ENCODE results near the gene CD44. TPM values are rescaled to one million over a fixed set of nuclear protein-coding genes. Genes with fewer than 3 reads are reported as not detected.

CD44 gene
- total RNA-seq, 1 donor from 2014 or later, result 19.6 TPM

DNA sequence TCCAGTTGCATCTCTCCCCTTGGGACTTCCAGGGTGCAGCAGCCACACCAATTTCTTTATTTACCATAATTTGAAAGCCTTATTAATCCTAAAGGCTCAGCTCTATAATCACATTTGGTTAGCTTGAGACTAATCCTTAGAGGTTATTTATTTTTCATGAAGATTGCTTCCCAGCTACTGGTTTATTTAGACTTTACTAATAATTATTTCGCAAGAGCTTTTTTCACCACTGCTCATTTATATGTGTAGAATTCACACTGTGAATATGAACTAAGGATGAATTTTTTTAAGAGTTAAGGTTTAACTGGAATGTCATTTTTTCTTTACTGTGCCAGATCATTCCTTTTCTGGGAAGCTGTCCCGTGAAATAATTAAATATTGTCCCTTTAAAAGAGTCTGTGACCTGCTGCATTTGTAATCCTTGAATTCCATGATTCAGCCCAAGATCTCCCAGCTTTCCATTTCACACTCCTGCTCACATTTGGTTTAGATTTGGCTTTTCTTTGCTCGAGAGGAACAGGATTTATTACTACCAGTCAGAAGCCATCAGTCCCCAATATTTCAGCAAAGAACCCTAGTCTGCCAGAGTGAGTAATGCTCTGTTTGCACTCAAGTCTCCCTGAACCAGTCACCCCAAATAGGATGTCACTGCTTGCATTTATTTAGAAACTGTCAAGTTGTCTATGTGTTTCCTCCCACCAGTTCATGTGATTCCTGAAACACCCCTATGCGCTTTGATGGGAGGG, 4.4 kb upstream of the CD44 start:
- intact Hi-C loops (cut with micrococcal nuclease), result no loop called here
- no peak for ATAC-seq
- DNase-seq, result no peak

DNA sequence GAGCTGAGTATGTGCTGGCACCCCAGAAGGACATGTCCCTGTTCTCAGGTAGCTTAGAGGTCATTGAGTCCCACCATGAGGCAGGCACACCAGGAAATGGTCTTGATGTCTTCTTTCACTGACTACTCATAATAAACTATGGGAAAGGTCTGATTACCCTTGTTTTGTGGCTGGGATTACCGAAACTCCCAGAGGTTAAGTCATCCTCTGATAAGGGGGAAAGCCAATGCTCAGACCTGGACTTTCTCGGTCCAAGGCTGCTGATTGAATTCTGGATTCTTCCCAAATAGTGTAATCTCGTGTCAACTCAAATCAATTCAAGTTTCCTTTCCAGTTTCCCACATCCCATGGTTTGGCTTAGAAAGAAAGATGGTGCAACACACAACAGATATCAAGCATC, 3.7 kb upstream of the CD44 start:
- DNase-seq, result no peak
- ATAC-seq, result peak; percentile 10
- intact Hi-C loops (cut with micrococcal nuclease), result no loop called here

DNA sequence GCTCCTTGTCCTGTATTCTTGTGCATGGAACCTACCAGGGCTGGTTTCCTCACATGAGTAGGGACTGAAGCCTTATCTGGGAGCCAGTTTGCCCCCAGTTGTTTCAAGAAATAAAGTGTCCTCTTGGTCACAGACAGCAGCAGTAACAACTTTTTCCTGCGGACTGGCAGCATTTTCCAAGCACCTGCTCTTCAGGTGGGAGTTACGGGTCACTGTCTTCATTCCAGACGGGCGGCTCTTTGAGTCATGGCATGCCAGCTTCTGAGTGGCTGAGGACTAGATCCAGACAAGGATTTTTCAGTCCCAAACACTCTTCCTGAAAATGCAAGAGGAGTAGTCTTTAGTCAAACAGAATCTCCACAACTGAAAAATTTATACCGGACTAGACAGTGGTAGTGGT, 2.7 kb upstream of the CD44 start:
- intact Hi-C loops (cut with micrococcal nuclease), result no loop called here
- ATAC-seq (no peak), DNase-seq (no peak)

DNA sequence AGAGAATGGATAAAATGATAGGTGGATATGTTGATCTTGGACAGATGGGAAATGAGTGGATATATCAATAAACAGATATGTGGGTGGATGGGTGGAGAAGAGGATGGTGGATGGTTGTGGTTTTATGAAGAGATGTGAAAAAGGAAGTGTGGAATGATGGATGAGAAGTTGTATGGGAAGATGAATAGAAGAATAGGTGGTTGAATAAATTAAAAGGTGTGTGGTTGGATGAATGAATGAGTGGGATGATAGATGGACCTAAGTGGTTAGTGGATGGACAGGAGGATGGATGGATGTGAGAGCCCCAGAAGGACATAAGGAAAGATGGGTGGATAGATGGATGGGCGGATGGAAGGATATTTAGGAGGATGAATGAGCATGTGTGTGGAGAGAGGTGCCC, 913 bp upstream of the CD44 start:
- DNase-seq, result no peak
- intact Hi-C loops (cut with micrococcal nuclease), result no loop called here
- ATAC-seq, result no peak

DNA sequence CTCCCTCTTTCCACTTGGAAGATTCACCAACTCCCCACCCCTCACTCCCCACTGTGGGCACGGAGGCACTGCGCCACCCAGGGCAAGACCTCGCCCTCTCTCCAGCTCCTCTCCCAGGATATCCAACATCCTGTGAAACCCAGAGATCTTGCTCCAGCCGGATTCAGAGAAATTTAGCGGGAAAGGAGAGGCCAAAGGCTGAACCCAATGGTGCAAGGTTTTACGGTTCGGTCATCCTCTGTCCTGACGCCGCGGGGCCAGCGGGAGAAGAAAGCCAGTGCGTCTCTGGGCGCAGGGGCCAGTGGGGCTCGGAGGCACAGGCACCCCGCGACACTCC, 397 bp upstream of the CD44 start:
- DNase-seq (no peak), ATAC-seq (no peak)

DNA sequence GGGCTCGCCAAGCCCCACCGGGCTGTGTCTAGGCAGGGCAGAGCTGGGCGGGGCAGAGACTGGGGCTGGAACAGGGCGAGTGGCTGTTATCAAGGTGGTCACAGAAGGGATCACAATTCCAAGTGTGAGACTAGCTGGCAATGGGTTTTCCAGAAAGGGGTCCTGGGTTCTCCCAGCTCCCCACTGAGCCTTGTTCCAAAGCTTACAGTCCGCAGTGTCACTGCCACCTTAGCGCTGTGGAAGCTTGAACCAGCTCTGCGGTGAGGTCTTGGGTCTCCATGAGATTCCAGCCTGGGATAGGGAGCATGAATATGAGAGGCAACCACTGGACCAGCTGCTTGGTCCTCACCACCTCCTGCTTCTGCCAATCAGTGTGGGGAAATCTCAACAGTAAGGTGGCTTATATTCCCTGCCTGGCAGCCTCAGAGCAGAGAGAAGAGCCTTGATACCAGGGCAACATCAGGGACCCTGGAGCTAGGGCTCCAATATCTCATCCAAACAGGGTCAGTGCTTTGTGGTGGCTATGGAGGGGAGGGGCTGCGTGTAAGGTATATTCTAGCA, 831 bp downstream of the CD44 start:
- DNase-seq (no peak), ATAC-seq (peak; percentile 4)
- intact Hi-C loops (cut with micrococcal nuclease), result no loop called here

More for the DNA sequence above, 397 bp upstream of the CD44 start:
- intact Hi-C loops (cut with micrococcal nuclease), result no loop called here

DNA sequence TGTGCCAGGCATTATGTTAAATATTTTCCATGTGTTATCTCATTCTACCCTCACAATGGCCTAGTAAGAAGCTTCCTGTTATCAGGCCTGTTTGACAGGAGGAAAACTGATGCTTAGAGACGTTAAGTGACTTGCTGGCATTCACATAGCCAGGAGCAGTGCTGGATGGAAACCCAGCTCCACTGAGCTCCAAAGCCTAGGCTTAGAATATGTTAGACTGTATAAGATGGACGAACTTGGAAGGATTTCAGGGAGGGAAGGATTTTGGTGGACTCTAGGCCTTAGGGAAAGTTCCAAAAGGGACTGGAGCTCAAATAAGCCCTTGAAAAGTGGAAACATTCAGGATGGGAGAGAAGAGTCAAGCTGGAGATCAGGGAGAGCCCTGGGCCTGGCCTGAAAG, 2.1 kb downstream of the CD44 start:
- intact Hi-C loops (cut with micrococcal nuclease), result no loop called here
- ATAC-seq (no peak), DNase-seq (no peak)

DNA sequence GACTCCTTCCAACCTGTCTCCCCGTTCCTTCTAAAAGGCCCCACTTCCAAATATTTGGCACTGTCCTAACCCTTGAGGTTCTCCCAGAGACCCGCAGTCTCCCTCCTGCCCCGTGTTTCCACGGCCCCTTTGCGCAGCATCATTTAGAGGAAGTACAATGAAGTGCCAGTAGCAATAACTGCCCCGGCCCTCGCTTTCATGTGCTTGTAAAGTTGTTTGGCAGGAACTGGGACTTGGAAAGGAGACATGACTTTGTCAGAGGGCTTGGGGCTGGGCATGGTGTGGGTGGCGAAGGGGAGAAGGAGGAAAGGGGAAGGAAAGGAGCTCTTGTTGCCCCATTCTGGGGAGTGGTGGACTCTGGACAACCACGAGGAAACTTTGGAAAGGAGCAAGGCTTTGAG, 2.6 kb downstream of the CD44 start:
- DNase-seq, result peak; percentile 62
- ATAC-seq, result peak; percentile 5
- intact Hi-C loops (cut with micrococcal nuclease), result no loop called here

DNA sequence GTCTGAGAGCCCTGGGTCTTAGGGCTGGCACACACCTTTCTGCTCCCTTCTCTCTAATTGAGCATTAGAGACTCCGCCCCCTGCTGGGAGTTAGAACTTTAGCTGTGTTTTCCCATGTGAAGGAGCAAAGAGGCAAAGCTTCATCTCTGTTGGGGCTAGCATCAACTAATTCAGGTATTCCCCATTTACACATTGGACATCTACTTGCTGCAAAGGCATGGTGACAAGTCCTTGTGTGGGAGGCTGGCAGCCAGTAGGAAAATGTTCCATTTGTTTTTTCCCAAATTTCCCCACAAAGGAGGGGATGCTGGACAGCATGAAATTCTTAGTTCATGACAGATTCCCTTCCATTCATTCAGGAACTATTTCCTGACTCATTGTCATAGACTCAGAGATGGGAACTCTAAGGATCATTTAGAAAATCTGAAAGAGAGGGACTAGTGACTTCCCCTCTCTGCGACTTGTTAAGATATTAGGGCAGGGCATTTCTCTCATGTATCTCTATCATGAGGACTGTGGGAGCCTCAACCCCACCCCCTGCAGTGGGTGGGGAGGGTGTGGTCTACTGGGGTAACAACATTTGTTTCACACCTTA, 3.6 kb downstream of the CD44 start:
- intact Hi-C loops (cut with micrococcal nuclease), result no loop called here
- ATAC-seq (no peak), DNase-seq (no peak)

DNA sequence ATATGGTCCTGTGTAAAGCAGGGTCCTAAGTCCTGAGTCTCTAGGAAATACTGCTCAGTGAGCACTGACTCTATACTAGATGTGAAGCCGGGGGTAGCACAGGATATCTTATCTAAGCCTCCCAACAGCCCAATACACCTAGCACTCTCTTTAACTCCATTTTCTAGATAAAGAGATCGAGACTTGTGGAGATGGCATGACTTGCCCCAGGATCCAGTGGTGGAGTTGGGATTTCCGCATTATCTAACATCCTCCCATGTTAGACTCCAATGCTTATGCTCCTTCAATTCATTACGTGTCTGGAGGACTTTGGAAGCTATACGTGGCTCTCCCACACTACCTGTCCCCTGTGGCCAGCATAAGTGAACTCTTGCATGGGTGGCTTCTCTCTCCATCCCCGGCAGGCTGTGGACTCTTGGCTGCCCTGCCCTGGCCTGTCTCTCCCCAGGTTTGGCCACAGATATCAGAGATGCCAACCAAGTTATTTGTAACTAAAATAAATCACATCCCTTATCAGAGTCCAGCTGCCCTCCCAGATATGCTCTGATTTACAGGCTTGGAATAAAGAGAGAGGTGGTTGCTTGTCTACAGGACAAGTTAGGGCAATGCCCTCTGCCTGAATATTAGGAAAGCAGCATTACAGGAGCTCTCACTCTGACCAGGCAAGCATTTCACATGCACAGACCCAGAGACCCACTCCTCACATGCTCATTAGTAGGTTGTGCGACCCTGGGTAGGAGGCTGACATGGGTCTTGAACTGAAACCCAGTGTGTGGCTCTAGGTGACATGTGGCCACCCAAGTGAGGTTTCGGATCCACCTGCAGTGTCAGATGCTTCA, 4.5 kb downstream of the CD44 start:
- ATAC-seq, result no peak
- DNase-seq, result no peak
- intact Hi-C loops (cut with micrococcal nuclease), result no loop called here

DNA sequence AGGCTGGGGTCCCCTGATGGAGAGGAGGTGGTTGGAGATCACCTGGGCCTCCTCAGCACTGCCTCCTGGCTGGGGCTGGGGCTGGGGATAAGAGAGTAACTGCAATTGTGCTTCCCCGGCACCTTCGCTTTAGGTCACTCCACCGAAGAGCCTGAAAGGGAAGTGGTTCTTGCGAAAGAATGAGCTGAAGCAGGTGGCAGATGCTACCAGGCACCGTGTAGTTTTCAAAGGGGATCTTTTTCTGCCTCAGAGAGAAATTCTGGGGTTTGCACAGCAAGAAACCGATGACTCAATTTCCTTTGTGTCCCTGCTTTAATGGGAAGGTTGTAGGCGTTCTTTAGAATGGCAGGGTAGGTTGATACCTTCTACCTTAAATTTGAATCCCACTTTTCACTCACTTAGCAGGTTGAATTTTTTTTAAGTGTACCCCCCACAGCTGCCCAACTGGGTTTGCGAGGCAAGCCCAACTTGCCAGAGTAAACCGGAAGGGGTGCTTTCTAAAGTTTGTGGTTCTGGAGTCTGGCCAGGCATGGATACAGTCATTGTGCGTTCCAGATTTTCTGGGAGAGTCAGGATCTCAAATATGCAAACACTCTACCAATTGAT, 5.3 kb downstream of the CD44 start:
- intact Hi-C loops (cut with micrococcal nuclease), result no loop called here
- DNase-seq (no peak), ATAC-seq (no peak)

DNA sequence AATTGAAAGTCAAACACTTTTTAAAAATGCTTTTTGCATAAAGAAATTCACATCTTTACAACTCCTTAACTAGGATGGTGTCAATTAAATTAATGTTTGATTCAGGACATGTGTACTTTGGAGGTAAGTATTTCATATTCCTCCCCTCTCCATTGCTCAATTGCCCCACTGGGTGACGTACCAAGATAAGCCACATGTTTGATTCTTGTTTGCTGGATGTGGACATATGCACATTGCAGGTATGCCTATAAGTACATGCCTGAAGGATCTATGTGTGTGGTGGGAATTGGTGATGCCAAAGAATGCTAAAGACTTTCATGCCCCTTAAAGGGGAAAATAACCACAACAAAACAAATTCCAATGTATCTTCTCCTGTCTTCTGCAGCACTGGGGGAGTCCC, 5.8 kb downstream of the CD44 start:
- DNase-seq (no peak), ATAC-seq (no peak)
- intact Hi-C loops (cut with micrococcal nuclease), result no loop called here

DNA sequence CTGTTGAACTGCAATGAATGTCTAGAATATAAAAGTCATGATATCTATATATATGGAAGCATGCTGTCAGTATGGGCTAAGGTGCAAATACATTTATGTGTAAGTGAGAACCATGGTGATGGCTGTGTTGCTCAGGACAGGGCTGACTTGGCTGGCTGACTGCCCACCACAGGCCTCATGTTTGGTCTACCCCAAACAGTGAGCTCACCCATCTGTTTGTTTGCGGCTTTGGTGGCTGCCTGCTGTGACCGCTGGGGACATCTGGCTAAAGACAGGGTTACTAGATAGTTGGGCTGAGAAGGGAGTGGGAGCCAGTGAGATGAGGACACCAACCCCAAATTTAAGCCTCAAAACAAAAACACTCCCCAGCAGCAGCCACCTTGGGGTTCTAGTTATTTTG, 6.3 kb downstream of the CD44 start:
- intact Hi-C loops (cut with micrococcal nuclease), result no loop called here
- ATAC-seq (no peak), DNase-seq (no peak)

DNA sequence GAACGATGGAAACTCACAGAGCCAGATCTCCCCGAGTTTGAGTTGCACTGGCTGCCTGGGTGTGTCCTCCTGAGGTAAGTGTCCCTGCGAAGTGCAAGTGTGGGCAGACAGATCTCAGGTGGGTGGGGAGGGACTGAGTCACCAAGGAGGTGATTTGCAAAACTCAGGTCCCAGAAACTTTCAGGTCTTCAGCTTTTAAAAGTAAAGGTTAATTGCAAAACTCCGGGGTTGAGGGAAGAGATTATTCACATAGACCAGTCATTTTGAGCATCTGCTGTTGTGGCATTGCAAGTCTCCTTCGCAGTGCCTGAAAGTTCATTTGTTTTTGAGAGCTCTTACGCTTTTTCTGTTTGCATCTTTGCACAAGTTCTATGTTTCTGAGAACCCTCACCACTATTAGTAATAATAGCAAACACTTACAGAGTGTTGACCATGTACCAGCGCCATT, 7.1 kb downstream of the CD44 start:
- no peak for ATAC-seq
- intact Hi-C loops (cut with micrococcal nuclease), result no loop called here
- no peak for DNase-seq

DNA sequence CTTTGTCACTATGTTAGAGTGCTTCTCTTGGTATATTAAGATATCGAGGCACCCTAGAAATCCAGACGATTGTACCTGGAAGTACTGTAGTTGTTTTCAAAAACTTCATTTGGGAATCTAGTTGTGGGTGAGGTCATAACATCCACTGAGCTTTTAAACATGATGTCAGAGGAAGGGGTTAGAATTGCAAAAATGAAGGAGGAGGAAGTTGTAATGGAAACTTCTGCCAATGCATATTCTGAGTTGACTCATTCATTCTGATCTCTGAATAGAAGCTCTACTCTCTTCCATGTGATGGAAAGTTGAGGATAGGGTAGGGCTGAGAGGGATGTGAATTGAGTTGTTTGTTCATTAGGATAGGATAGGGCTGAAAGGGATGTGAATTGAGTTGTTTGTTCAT, 7.7 kb downstream of the CD44 start:
- no peak for ATAC-seq
- DNase-seq, result no peak
- intact Hi-C loops (cut with micrococcal nuclease), result no loop called here

DNA sequence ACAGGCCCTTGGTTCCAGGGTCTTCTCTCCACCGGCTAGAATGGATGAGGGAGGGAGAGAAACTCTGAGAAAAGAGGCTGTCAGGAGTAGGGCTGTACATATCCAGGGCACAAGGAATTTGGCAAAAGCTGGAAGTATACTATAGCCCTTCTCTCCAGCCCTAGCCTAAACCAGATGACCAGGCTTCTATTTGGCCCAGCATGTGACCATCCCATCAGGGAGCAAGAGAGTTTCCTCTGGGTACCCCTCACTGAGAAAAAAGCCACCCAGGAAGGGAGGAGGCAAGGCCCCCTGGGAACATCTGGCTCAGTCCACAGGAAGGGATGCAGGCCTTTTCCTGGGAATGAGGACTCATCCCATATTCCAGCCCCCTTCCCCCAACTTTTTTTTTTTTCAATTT, 8.3 kb downstream of the CD44 start:
- ATAC-seq, result no peak
- intact Hi-C loops (cut with micrococcal nuclease), result no loop called here
- no peak for DNase-seq

DNA sequence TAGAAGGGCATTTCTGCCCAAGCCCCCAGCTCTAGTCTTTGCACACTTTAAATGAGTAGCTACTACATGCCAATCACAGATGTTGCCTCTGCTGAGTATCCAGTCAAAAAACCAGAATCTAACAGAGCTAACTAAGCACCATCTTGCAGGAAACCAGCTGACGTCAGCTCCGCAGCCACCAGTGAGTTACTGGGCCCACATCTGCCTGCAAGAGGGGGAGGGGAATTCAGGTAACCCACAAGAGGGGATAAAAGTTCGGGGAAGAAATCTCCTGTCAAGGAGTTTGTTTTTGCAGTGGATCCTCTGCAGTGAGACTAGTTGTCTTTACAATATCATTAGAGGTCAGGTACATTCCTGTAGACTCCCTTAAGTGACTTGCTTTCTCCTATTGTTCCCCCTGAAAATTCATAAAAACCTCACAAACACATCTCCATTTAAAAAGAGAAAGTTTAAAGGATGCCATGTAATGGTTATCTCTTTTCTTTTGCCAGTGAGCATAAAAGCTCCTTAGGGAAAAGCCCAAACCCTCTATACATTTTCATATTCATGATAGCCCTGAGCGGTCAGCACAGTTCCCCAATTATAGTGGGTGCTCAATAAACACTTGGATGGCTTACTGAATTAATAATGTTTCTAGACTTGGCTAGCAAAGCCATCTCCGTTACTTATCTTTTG, 9.3 kb downstream of the CD44 start:
- ATAC-seq, result no peak
- DNase-seq, result no peak
- intact Hi-C loops (cut with micrococcal nuclease), result no loop called here

DNA sequence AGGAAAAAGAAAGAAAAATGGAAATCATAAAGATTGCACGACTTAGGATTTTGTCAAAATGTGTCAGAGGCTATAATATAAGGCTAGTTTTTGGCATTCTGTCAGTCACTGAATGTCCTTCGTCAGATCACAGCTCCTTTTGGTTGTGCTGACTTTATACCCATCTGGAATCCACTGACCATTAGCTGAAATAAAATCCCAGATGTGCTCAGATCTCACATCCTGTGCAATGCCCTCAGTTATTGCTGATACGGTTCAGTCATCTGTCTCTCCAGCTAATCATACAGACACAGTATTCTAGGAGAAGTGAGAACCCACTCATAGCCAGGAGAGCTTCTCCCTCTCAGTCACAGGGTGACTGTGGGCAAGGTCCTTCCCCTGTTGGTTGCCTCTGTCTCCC, 11.5 kb downstream of the CD44 start:
- no peak for DNase-seq
- intact Hi-C loops (cut with micrococcal nuclease), result no loop called here
- ATAC-seq, result no peak

DNA sequence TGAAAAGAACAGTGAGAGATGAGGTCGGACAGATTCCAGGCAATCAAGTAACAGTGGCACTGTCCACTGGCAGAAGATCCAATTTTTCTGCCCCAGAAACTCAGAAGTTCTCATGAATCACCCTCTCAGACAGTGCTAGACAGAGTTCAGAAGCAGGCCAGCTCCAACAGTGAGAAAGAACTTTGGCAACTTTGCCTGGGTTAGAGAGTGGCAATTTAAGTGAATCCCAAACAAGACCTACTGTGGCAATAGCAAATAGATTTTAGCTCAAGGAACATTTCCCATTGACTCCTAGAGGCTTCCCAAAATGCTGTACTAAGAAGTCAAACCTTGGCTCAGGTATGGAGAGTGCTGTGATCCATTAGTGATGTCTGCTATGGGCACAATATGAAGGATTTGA, 12.3 kb downstream of the CD44 start:
- DNase-seq (no peak), ATAC-seq (no peak)
- intact Hi-C loops (cut with micrococcal nuclease), result no loop called here
